Measurements from ENCODE around the gene XPO5. TPM values are rescaled to one million over a fixed set of nuclear protein-coding genes. Genes with fewer than 3 reads are reported as not detected.

XPO5 gene
- total RNA-seq, 1 donor, result 29.0 TPM

- no peak for DNase-seq (ENCODE audit: low read depth)
- H3K4me3 ChIP-seq (ENCODE audit: low read depth, low read length), result no peak overlapping the region
- TF ChIP-seq, protein P1, sequence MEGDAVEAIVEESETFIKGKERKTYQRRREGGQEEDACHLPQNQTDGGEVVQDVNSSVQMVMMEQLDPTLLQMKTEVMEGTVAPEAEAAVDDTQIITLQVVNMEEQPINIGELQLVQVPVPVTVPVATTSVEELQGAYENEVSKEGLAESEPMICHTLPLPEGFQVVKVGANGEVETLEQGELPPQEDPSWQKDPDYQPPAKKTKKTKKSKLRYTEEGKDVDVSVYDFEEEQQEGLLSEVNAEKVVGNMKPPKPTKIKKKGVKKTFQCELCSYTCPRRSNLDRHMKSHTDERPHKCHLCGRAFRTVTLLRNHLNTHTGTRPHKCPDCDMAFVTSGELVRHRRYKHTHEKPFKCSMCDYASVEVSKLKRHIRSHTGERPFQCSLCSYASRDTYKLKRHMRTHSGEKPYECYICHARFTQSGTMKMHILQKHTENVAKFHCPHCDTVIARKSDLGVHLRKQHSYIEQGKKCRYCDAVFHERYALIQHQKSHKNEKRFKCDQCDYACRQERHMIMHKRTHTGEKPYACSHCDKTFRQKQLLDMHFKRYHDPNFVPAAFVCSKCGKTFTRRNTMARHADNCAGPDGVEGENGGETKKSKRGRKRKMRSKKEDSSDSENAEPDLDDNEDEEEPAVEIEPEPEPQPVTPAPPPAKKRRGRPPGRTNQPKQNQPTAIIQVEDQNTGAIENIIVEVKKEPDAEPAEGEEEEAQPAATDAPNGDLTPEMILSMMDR (IDR thresholded peaks at IDR 0.05; ENCODE audit: insufficient read depth, low read length), result no peak
Observed at GRCh38 chr6:43621078-43621835, 45.4 kb upstream of the XPO5 start.

DNA sequence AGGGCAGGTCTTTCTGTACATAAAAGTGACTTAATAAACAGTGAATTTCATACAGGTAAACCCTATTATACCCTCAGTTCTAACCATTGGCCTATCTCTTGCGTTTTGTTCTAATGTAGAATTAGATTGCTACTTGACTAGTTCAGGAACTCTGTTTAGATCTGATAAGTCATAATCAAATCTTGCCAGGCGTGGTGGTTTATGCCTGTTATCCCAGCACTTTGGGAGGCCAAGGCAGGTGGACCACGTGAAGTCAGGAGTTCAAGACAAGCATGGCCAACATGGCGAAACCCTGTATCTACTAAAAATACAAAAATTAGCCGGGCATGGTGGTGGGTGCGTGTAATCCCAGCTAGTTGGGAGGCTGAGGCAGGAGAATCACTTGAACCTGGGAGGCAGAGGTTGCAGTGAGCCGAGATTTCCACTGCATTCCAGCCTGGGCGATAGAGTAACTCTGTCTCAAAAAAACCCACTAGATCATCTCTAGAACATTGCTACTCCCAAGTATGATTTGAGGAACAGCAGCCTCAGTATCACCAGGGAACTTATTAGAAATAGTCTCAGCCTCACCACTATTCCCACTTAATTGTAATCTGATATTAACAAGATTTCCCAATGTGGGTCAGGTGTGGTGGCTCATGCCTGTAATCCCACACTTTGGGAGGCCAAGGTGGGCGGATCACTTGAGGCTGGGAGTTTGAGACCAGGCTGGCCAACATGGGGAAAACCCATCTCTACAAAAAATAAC lies 41.1 kb upstream of the XPO5 start:
- TF ChIP-seq, protein P1 (IDR thresholded peaks at IDR 0.05; ENCODE audit: insufficient read depth, low read length), result no peak
- DNase-seq (ENCODE audit: low read depth), result no peak

GRCh38 chr6:43614396-43614730 lies 38.5 kb upstream of the XPO5 start:
- DNase-seq (ENCODE audit: low read depth), result no peak
- H3K4me3 ChIP-seq (ENCODE audit: low read depth, low read length), result no peak overlapping the region
- TF ChIP-seq, protein P1 (IDR thresholded peaks at IDR 0.05; ENCODE audit: insufficient read depth, low read length), result no peak

More for the DNA sequence above, 41.1 kb upstream of the XPO5 start:
- no peak overlapping the region for H3K4me3 ChIP-seq (ENCODE audit: low read depth, low read length)

GRCh38 chr6:43613721-43614395 lies 38.0 kb upstream of the XPO5 start:
- TF ChIP-seq, protein P1 (IDR thresholded peaks at IDR 0.05; ENCODE audit: insufficient read depth, low read length), result no peak
- DNase-seq (ENCODE audit: low read depth), result no peak
- no peak overlapping the region for H3K4me3 ChIP-seq (ENCODE audit: low read depth, low read length)

- TF ChIP-seq, protein P1 (IDR thresholded peaks at IDR 0.05; ENCODE audit: insufficient read depth, low read length), result no peak
- DNase-seq (ENCODE audit: low read depth), result no peak
- no peak overlapping the region for H3K4me3 ChIP-seq (ENCODE audit: low read depth, low read length)
Observed at GRCh38 chr6:43610431-43610830, 34.6 kb upstream of the XPO5 start.

DNA sequence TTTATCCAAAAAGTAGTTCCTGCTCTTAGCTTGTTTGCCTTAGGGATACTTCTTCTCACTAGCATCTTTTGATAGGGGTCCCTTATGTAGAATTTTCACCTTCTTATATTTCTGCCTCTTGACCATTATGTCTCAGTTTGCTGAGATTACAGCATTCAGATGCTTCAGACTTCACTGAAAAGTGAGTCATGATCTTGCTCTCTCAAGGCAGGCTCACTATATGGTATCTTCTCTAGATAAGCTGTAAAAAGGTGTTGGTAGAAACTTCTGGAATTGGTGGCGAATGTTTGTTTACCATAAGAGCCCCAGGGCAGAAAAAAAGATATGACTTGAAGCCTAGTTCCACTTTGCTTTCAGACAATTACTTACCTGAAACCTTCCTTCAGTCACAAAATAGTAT lies 33.6 kb upstream of the XPO5 start:
- DNase-seq (ENCODE audit: low read depth), result no peak
- TF ChIP-seq, protein P1 (IDR thresholded peaks at IDR 0.05; ENCODE audit: insufficient read depth, low read length), result no peak
- H3K4me3 ChIP-seq (ENCODE audit: low read depth, low read length), result no peak overlapping the region

Measured in fibroblast of the aortic adventitia (primary cell).